ENCODE measurements around the gene SNAP23.
"Not testable (repeated sequence)": the region's sequence is repeated elsewhere in the genome, so short reads cannot be mapped to it uniquely, and the experiment has no call there.

The SNAP23 gene

GRCh38 chr15:42553554-42553953 lies 58.1 kb downstream of the SNAP23 start:
- H3K4me3 ChIP-seq (ENCODE audit: low read length), result no peak overlapping the region
- TF ChIP-seq CTCF (IDR thresholded peaks at IDR 0.05; ENCODE audit: insufficient read depth, low read depth, low read length, missing control alignments), result no peak
- DNase-seq (ENCODE audit: low read depth), result no peak

- H3K4me3 ChIP-seq (ENCODE audit: low read length); DNase-seq (ENCODE audit: low read depth): not testable (repeated sequence)
These were observed 61.2 kb downstream of the SNAP23 start for GRCh38 chr15:42556550-42557207.

GRCh38 chr15:42558739-42559138 lies 63.3 kb downstream of the SNAP23 start:
- H3K4me3 ChIP-seq (ENCODE audit: low read length), result no peak overlapping the region
- TF ChIP-seq CTCF (IDR thresholded peaks at IDR 0.05; ENCODE audit: insufficient read depth, low read depth, low read length, missing control alignments), result no peak
- DNase-seq (ENCODE audit: low read depth), result no peak

- peak; percentile 99 for DNase-seq (ENCODE audit: low read depth)
- TF ChIP-seq CTCF (IDR thresholded peaks at IDR 0.05; ENCODE audit: insufficient read depth, low read depth, low read length, missing control alignments), result no peak
- H3K4me3 ChIP-seq (ENCODE audit: low read length), result peak within 1 kb of the TSS; percentile 69
These were observed 80.0 kb downstream of the SNAP23 start, which contains the start of gene STARD9 for GRCh38 chr15:42575188-42576039. Gene STARD9, plus strand, starts transcription at chr15:42575606. Its CDS starts 110 bp downstream, at chr15:42575716.

GRCh38 chr15:42576040-42576594 lies 80.7 kb downstream of the SNAP23 start:
- no peak for DNase-seq (ENCODE audit: low read depth)
- peak overlapping the region; percentile 69 for H3K4me3 ChIP-seq (ENCODE audit: low read length)
- no peak for TF ChIP-seq CTCF (IDR thresholded peaks at IDR 0.05; ENCODE audit: insufficient read depth, low read depth, low read length, missing control alignments)

GRCh38 chr15:42576776-42577175 lies 81.3 kb downstream of the SNAP23 start:
- no peak for DNase-seq (ENCODE audit: low read depth)
- no peak for TF ChIP-seq CTCF (IDR thresholded peaks at IDR 0.05; ENCODE audit: insufficient read depth, low read depth, low read length, missing control alignments)
- no peak overlapping the region for H3K4me3 ChIP-seq (ENCODE audit: low read length)

- DNase-seq (ENCODE audit: low read depth), result no peak
- TF ChIP-seq CTCF (IDR thresholded peaks at IDR 0.05; ENCODE audit: insufficient read depth, low read depth, low read length, missing control alignments), result no peak
- no peak overlapping the region for H3K4me3 ChIP-seq (ENCODE audit: low read length)
These were observed 82.1 kb downstream of the SNAP23 start for GRCh38 chr15:42577514-42578031.

Data from epithelial cell of esophagus (primary cell).